ENCODE measurements around the gene RASGRF1. TPM values are rescaled to one million over a fixed set of nuclear protein-coding genes. Genes with fewer than 3 reads are reported as not detected.

Gene RASGRF1
- polyA plus RNA-seq, 1 donor (not counting 4 experiments of a cell fraction or from before 2014, with no cell fraction given): 0.08 TPM

- Histone ChIP-seq H2AFZ (ENCODE audit: control insufficient read depth, low read length) (no peak overlapping the region), H3K9me3 (ENCODE audit: control insufficient read depth, low read depth, low read length) (no peaks in the 10 kb centered on the region), H3K4me1 (ENCODE audit: control insufficient read depth, extremely low read depth, insufficient read depth, low read length) (peaks cover 23% of the 10 kb centered on the region), H3K27me3 (ENCODE audit: control insufficient read depth, extremely low read depth, insufficient read depth, low read length) (no peaks in the 10 kb centered on the region), H3K4me2 (ENCODE audit: control insufficient read depth, extremely low read depth, insufficient read depth, low read depth, low read length) (no peak overlapping the region), H3K36me3 (ENCODE audit: control insufficient read depth in 2 of 2, extremely low read depth in 1 of 2, insufficient read depth in 2 of 2, low read length in 2 of 2) (peaks cover 9 to 19% of the 10 kb centered on the region in 2 experiments), H3K27ac (ENCODE audit: control insufficient read depth, insufficient read depth, low read length) (no peak overlapping the region), H3K9ac (ENCODE audit: control insufficient read depth, extremely low read depth, insufficient read depth, low read length) (no peak overlapping the region), H3K79me2 (ENCODE audit: control insufficient read depth, insufficient read depth, low read length) (no peaks in the 10 kb centered on the region), H4K20me1 (ENCODE audit: control insufficient read depth, extremely low read depth, insufficient read depth, low read length) (no peaks in the 10 kb centered on the region), H3K9me1 (ENCODE audit: control insufficient read depth, extremely low read depth, insufficient read depth, low read length) (peaks cover 4% of the 10 kb centered on the region), H3K4me3 (ENCODE audit: control insufficient read depth in 2 of 3, extremely low read depth in 1 of 3, insufficient read depth in 2 of 3, low read depth in 1 of 3, low read length in 3 of 3) (no peak overlapping the region)
- dilution Hi-C loops (cut with MboI; ENCODE audit: extremely low pct_ligation_motif_present, low sequenced_read_pairs): no loop called here
- no peak for DNase-seq (ENCODE audit: low read depth, low spot score)
- FAIRE-seq: no peak
- TF ChIP-seq EZH2 (IDR thresholded peaks at IDR 0.05; ENCODE audit: low read length): no peak
- TF ChIP-seq, protein P1, sequence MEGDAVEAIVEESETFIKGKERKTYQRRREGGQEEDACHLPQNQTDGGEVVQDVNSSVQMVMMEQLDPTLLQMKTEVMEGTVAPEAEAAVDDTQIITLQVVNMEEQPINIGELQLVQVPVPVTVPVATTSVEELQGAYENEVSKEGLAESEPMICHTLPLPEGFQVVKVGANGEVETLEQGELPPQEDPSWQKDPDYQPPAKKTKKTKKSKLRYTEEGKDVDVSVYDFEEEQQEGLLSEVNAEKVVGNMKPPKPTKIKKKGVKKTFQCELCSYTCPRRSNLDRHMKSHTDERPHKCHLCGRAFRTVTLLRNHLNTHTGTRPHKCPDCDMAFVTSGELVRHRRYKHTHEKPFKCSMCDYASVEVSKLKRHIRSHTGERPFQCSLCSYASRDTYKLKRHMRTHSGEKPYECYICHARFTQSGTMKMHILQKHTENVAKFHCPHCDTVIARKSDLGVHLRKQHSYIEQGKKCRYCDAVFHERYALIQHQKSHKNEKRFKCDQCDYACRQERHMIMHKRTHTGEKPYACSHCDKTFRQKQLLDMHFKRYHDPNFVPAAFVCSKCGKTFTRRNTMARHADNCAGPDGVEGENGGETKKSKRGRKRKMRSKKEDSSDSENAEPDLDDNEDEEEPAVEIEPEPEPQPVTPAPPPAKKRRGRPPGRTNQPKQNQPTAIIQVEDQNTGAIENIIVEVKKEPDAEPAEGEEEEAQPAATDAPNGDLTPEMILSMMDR (optimal IDR thresholded peaks at IDR 0.05 in 1 of 3, IDR thresholded peaks at IDR 0.05 in 1 of 3, conservative IDR thresholded peaks at IDR 0.05 in 1 of 3; ENCODE audit: extremely low read depth in 1 of 3, insufficient read depth in 2 of 3, low read length in 3 of 3): peak; percentile 69 to 82 (median 70)
Observed at GRCh38 chr15:78914027-78914764, 176.4 kb downstream of the RASGRF1 start.

DNA sequence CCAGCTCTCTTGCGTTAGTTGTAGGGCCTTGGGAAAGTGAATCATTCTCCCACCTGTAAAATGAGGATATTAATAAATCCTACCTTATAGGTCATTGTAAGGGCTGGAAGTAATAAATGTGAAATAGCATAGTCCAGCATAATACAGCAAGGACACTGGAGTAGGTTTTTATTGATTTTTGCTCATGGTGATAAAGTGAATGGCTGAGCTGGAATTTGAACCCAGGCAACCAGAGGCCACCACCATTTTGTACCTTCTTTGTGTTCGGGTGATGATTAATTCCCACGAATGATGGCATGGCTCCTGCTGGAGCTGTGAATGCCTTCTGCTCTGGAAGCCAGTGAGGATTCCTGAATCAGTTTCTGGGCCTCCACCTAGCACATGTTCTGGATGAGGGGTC, 177.6 kb downstream of the RASGRF1 start:
- H2AFZ ChIP-seq (ENCODE audit: control insufficient read depth, low read length): no peak overlapping the region
- no peak overlapping the region for H3K4me2 ChIP-seq (ENCODE audit: control insufficient read depth, extremely low read depth, insufficient read depth, low read depth, low read length)
- H3K9me3 ChIP-seq (ENCODE audit: control insufficient read depth, low read depth, low read length): no peaks in the 10 kb centered on the region
- H3K36me3 ChIP-seq (ENCODE audit: control insufficient read depth in 2 of 2, extremely low read depth in 1 of 2, insufficient read depth in 2 of 2, low read length in 2 of 2): peaks cover 10 to 14% of the 10 kb centered on the region in 2 experiments
- peaks cover 23% of the 10 kb centered on the region for H3K4me1 ChIP-seq (ENCODE audit: control insufficient read depth, extremely low read depth, insufficient read depth, low read length)
- H3K79me2 ChIP-seq (ENCODE audit: control insufficient read depth, insufficient read depth, low read length): no peaks in the 10 kb centered on the region
- no peaks in the 10 kb centered on the region for H3K27me3 ChIP-seq (ENCODE audit: control insufficient read depth, extremely low read depth, insufficient read depth, low read length)
- no peak overlapping the region for H3K4me3 ChIP-seq (ENCODE audit: control insufficient read depth in 2 of 3, extremely low read depth in 1 of 3, insufficient read depth in 2 of 3, low read depth in 1 of 3, low read length in 3 of 3)
- H3K9ac ChIP-seq (ENCODE audit: control insufficient read depth, extremely low read depth, insufficient read depth, low read length): no peak overlapping the region
- dilution Hi-C loops (cut with MboI; ENCODE audit: extremely low pct_ligation_motif_present, low sequenced_read_pairs): no loop called here
- no peak overlapping the region for H3K27ac ChIP-seq (ENCODE audit: control insufficient read depth, insufficient read depth, low read length)
- DNase-seq (ENCODE audit: low read depth, low spot score) (no peak), FAIRE-seq (no peak)
- H3K9me1 ChIP-seq (ENCODE audit: control insufficient read depth, extremely low read depth, insufficient read depth, low read length): peaks cover 4% of the 10 kb centered on the region
- TF ChIP-seq, protein P1 (optimal IDR thresholded peaks at IDR 0.05 in 1 of 3, IDR thresholded peaks at IDR 0.05 in 1 of 3, conservative IDR thresholded peaks at IDR 0.05 in 1 of 3; ENCODE audit: extremely low read depth in 1 of 3, insufficient read depth in 2 of 3, low read length in 3 of 3): no peak
- no peak for TF ChIP-seq EZH2 (IDR thresholded peaks at IDR 0.05; ENCODE audit: low read length)
- no peaks in the 10 kb centered on the region for H4K20me1 ChIP-seq (ENCODE audit: control insufficient read depth, extremely low read depth, insufficient read depth, low read length)
